ENCODE data around the gene CLASRP. TPM values are rescaled to one million over a fixed set of nuclear protein-coding genes. Genes with fewer than 3 reads are reported as not detected.

The CLASRP gene
- total RNA-seq, result 100 to 1,000 TPM; 142 to 160 (median 146) TPM
- 59.8 TPM for total RNA-seq (2013)

- Histone ChIP-seq H3K36me3 (ENCODE audit: control insufficient read depth, insufficient read depth, low read length) (peaks cover 25% of the 10 kb centered on the region), H3K4me1 (ENCODE audit: control insufficient read depth, insufficient read depth, low read length) (peaks cover 38% of the 10 kb centered on the region), H3K27me3 (ENCODE audit: control insufficient read depth, insufficient read depth, low read length) (no peaks in the 10 kb centered on the region), H3K4me3 (ENCODE audit: low read length) (peak within 1 kb of the TSS; percentile 89), H3K9me3 (ENCODE audit: control insufficient read depth, insufficient read depth, low read length) (no peaks in the 10 kb centered on the region), H3K27ac (ENCODE audit: low read length) (peak within 1 kb of the TSS; percentile 91)
- H3K36me3 Mint-ChIP-seq, result no peaks in the 10 kb centered on the region
- no peaks in the 10 kb centered on the region for H3K9me3 Mint-ChIP-seq
- TF ChIP-seq CTCF (IDR thresholded peaks at IDR 0.05), result no peak
- H3K4me3 Mint-ChIP-seq, result peak within 1 kb of the TSS; percentile 95
- intact Hi-C loops (cut with micrococcal nuclease), result loop anchor here (5.0 kb wide), 1 partner anchor 37 kb away; the partner anchor contains the start of gene RELB
- ATAC-seq, result peak; percentile 92 to 97 (median 93)
- H3K27me3 Mint-ChIP-seq (ENCODE audit: low read depth in 2 of 2), result no peaks in the 10 kb centered on the region
- DNase-seq, result peak; percentile 89 to 95
- H3K27ac Mint-ChIP-seq, result peak within 1 kb of the TSS; percentile 93 to 95
- WGBS (ENCODE audit: insufficient coverage), result 4% methylated on average over 62 of the region's 62 CpGs
- peaks cover 31 to 36% of the 10 kb centered on the region in 2 donors for H3K4me1 Mint-ChIP-seq
Observed at GRCh38 chr19:45038931-45039893, at the start of gene CLASRP. Gene CLASRP (plus strand): TSS chr19:45039045. CDS start chr19:45040213, 1,168 bp downstream.

- Mint-ChIP-seq H3K27ac (no peak overlapping the region), H3K9me3 (no peaks in the 10 kb centered on the region), H3K4me1 (peaks cover 0 to 16% of the 10 kb centered on the region in 2 donors), H3K27me3 (ENCODE audit: low read depth in 2 of 2) (no peaks in the 10 kb centered on the region), H3K4me3 (no peak overlapping the region), H3K36me3 (no peaks in the 10 kb centered on the region)
- intact Hi-C loops (cut with micrococcal nuclease), result no loop called here
- Histone ChIP-seq H3K27ac (ENCODE audit: low read length) (no peak overlapping the region), H3K4me3 (ENCODE audit: low read length) (no peak overlapping the region), H3K9me3 (ENCODE audit: control insufficient read depth, insufficient read depth, low read length) (no peaks in the 10 kb centered on the region), H3K36me3 (ENCODE audit: control insufficient read depth, insufficient read depth, low read length) (peaks cover 60% of the 10 kb centered on the region), H3K4me1 (ENCODE audit: control insufficient read depth, insufficient read depth, low read length) (peaks cover 18% of the 10 kb centered on the region), H3K27me3 (ENCODE audit: control insufficient read depth, insufficient read depth, low read length) (no peaks in the 10 kb centered on the region)
- ATAC-seq (no peak), DNase-seq (no peak)
- no peak for TF ChIP-seq CTCF (IDR thresholded peaks at IDR 0.05)
- 94% methylated on average over 14 of the region's 14 CpGs for WGBS (ENCODE audit: insufficient coverage)
Observed at GRCh38 chr19:44990459-44990858, 48.4 kb upstream of the CLASRP start.

- no peak overlapping the region for H3K4me3 Mint-ChIP-seq
- Histone ChIP-seq H3K4me3 (ENCODE audit: low read length) (no peak overlapping the region), H3K27me3 (ENCODE audit: control insufficient read depth, insufficient read depth, low read length) (no peaks in the 10 kb centered on the region), H3K9me3 (ENCODE audit: control insufficient read depth, insufficient read depth, low read length) (no peaks in the 10 kb centered on the region), H3K27ac (ENCODE audit: low read length) (no peak overlapping the region), H3K4me1 (ENCODE audit: control insufficient read depth, insufficient read depth, low read length) (peaks cover 13% of the 10 kb centered on the region), H3K36me3 (ENCODE audit: control insufficient read depth, insufficient read depth, low read length) (peaks cover 55% of the 10 kb centered on the region)
- no peak overlapping the region for H3K27ac Mint-ChIP-seq
- 94% methylated on average over 12 of the region's 12 CpGs for WGBS (ENCODE audit: insufficient coverage)
- H3K27me3 Mint-ChIP-seq (ENCODE audit: low read depth in 2 of 2), result no peaks in the 10 kb centered on the region
- no peak for TF ChIP-seq CTCF (IDR thresholded peaks at IDR 0.05)
- H3K9me3 Mint-ChIP-seq, result no peaks in the 10 kb centered on the region
- H3K36me3 Mint-ChIP-seq, result no peaks in the 10 kb centered on the region
- peaks cover 0 to 16% of the 10 kb centered on the region in 2 donors for H3K4me1 Mint-ChIP-seq
- ATAC-seq, result no peak
- DNase-seq, result no peak
- intact Hi-C loops (cut with micrococcal nuclease), result no loop called here
Observed at GRCh38 chr19:44990966-44991365, 47.9 kb upstream of the CLASRP start.
